A549 (cell line): Measurements from ENCODE around the gene CNNM2. TPM values are rescaled to one million over a fixed set of nuclear protein-coding genes. Genes with fewer than 3 reads are reported as not detected.

Experiments
- ATAC-seq, 2 experiments: fragments of 200-7000 bp in 1 of 2; fragments of >200 bp in 1 of 2; cut with Nextera tagmentation in 1 of 2; cut with Tn5 transposase in 1 of 2; 3 replicates each; pipeline versions ENCODE4 v1.8.0 to v1.9.1; 2018 to 2020; ENCODE audit warnings: mild to moderate bottlenecking in 1 of 2, moderate library complexity in 1 of 2
- CTCF ChIA-PET: fragments of 300-600 bp; sonication (Branson Sonifier 250); formaldehyde crosslinking; extraction: SDS; loops from one replicate; lab custom pipeline; 2021; ENCODE audit warnings: antibody characterized with exemption, inconsistent platforms; lab: Yijun Ruan, JAX
- POLR2A ChIA-PET: fragments of 350-600 bp; formaldehyde crosslinking; extraction: SDS; loops from one replicate; lab custom pipeline; 2021; ENCODE audit warnings: antibody characterized with exemption, inconsistent platforms; lab: Yijun Ruan, JAX
- DNase-seq, 2 experiments: peaks; one replicate each; pipeline versions ENCODE4 v3.0.0 to v3.0.0-alpha.2; 2011 to 2016; ENCODE audit warnings: low read depth in 1 of 2, low spot score in 1 of 2
- FAIRE-seq: peaks from 2 replicates; lab custom pipeline; 2011; peaks lifted over from hg19 to GRCh38; lab: Jason Lieb, UNC
- H3K27ac ChIP-seq, 2 experiments: fragments of >200 bp; sonication (Bioruptor Twin); formaldehyde crosslinking; 3 replicates each; pipeline ENCODE4 v1.5.1; 2016 to 2017
- H3K4me1 ChIP-seq: fragments of >200 bp; sonication (Bioruptor Twin); formaldehyde crosslinking; 3 replicates; pipeline ENCODE4 v1.6.1; 2016
- H3K4me2 ChIP-seq: fragments of >200 bp; sonication (Bioruptor Twin); formaldehyde crosslinking; 3 replicates; pipeline ENCODE4 v1.6.1; 2016
- H3K4me3 ChIP-seq: fragments of >200 bp; sonication (Bioruptor Twin); formaldehyde crosslinking; 3 replicates; pipeline ENCODE4 v1.5.1; 2016
- H3K9me3 ChIP-seq: fragments of >200 bp; sonication (Bioruptor Twin); formaldehyde crosslinking; 3 replicates; pipeline ENCODE4 v1.6.1; 2016
- CBX2 ChIP-seq: fragments of 200-600 bp; sonication (generic); IDR thresholded peaks from 2 replicates; pipeline ENCODE4 v1.6.1; 2016; ENCODE audit warnings: low read depth, mild to moderate bottlenecking, borderline replicate concordance
- CHD2 ChIP-seq: fragments of 150-350 bp; IDR thresholded peaks from 2 replicates; pipeline ENCODE4 v1.6.1; 2014; ENCODE audit warnings: low read length; ENCODE audit not compliant: partially characterized antibody
- ESRRA ChIP-seq: fragments of 150-350 bp; IDR thresholded peaks from 2 replicates; pipeline ENCODE4 v1.6.1; 2014; ENCODE audit warnings: mild to moderate bottlenecking, low read length, borderline replicate concordance
- FOSB ChIP-seq: fragments of 250-450 bp; sonication (Bioruptor Pico); IDR thresholded peaks from 2 replicates; pipeline ENCODE4 v1.5.0; 2020; ENCODE audit warnings: mild to moderate bottlenecking, moderate library complexity
- GATA3 ChIP-seq: IDR thresholded peaks from 2 replicates; pipeline ENCODE4 v1.6.1; 2012; ENCODE audit warnings: borderline replicate concordance
- HDAC2 ChIP-seq: fragments of 200-600 bp; sonication (generic); IDR thresholded peaks from 2 replicates; pipeline ENCODE4 v1.6.1; 2016
- HOXA7 ChIP-seq: fragments of 250-450 bp; sonication (Bioruptor Pico); IDR thresholded peaks from 2 replicates; pipeline ENCODE4 v1.5.0; 2020; ENCODE audit warnings: mild to moderate bottlenecking, moderate library complexity
- HOXB13 ChIP-seq: fragments of 250-450 bp; sonication (Bioruptor Pico); IDR thresholded peaks from 2 replicates; pipeline ENCODE4 v1.5.0; 2020; ENCODE audit warnings: low read depth, mild to moderate bottlenecking, moderate library complexity
- NPAS2 ChIP-seq: fragments of 250-450 bp; sonication (Bioruptor Pico); IDR thresholded peaks from 2 replicates; pipeline ENCODE4 v1.8.0; 2022; ENCODE audit warnings: mild to moderate bottlenecking, moderate library complexity, borderline replicate concordance
- POLR2AphosphoS2 ChIP-seq: conservative IDR thresholded peaks from 2 replicates; pipeline ENCODE4 v1.6.1; 2012; ENCODE audit warnings: low read length, improper control_type of control experiment, inconsistent platforms
- RCOR1 ChIP-seq: fragments of 150-350 bp; IDR thresholded peaks from 2 replicates; pipeline ENCODE4 v1.6.1; 2014; ENCODE audit warnings: antibody characterized with exemption, low read length, low read depth
- RNF2 ChIP-seq: fragments of 200-600 bp; sonication (generic); IDR thresholded peaks from 2 replicates; pipeline ENCODE4 v1.6.1; 2016; ENCODE audit warnings: low read depth, mild to moderate bottlenecking, antibody characterized with exemption, moderate library complexity, borderline replicate concordance
- SMC3 ChIP-seq: fragments of >200 bp; sonication (Bioruptor Twin); formaldehyde crosslinking; IDR thresholded peaks from 3 replicates; pipeline ENCODE4 v1.6.1; 2018; ENCODE audit warnings: inconsistent platforms
- ZC3H11A ChIP-seq: fragments of 450-650 bp; IDR thresholded peaks from 2 replicates; pipeline ENCODE4 v1.6.1; 2014; ENCODE audit warnings: antibody characterized with exemption, mild to moderate bottlenecking
- whole genome bisulfite sequencing: methylation state at CpG from one replicate; pipeline ENCODE4 v1.1.6; 2017; ENCODE audit errors: missing lambda C conversion rate; 5-methylcytosine and 5-hydroxymethylcytosine counted together
- polyA plus RNA-seq, 4 experiments: library from polyadenylated mRNA; depleted of rRNA in 3 of 4; stranded (reverse); fragments of >200 nt; fragmentation: RNase III in 1 of 4; extraction: RNeasy Plus Mini Kit Qiagen cat#74134 plus additional on column Dnase treatment in 1 of 4; gene quantifications; 2 replicates in 3 of 4; 3 replicates in 1 of 4; pipeline ENCODE4 v1.2.3, GENCODE V29; 2011 to 2017
- TF ChIP-seq, protein P1 (sequence below): IDR thresholded peaks from 2 replicates; pipeline ENCODE4 v1.6.1; 2012
- TF ChIP-seq, protein P2 (sequence below): fragments of >200 bp; sonication (Bioruptor Twin); formaldehyde crosslinking; IDR thresholded peaks from 3 replicates; pipeline ENCODE4 v1.5.1; 2016
- TF ChIP-seq, protein P3 (sequence below): fragments of 250-450 bp; sonication (Bioruptor Pico); IDR thresholded peaks from 2 replicates; pipeline ENCODE4 v1.5.0; 2021; ENCODE audit warnings: mild to moderate bottlenecking, moderate library complexity, borderline replicate concordance
- TF ChIP-seq, protein P4 (sequence below): fragments of 450-650 bp; IDR thresholded peaks from 2 replicates; pipeline ENCODE4 v1.6.1; 2014; ENCODE audit warnings: antibody characterized with exemption
- TF ChIP-seq, protein P5 (sequence below): fragments of >200 bp; sonication (Bioruptor Twin); formaldehyde crosslinking; IDR thresholded peaks from 3 replicates; pipeline ENCODE4 v1.6.1; 2016
- TF ChIP-seq, protein P6 (sequence below): fragments of >200 bp; sonication (Bioruptor Twin); formaldehyde crosslinking; IDR thresholded peaks from 2 replicates; pipeline ENCODE4 v1.6.1; 2016
- TF ChIP-seq, protein P7 (sequence below): fragments of 250-450 bp; sonication (Bioruptor Pico); IDR thresholded peaks from 2 replicates; pipeline ENCODE4 v1.5.0; 2020; ENCODE audit warnings: low read depth, mild to moderate bottlenecking, moderate library complexity
- TF ChIP-seq, protein P8 (sequence below): IDR thresholded peaks from 2 replicates; pipeline ENCODE4 v1.6.1; 2012; ENCODE audit warnings: low read depth, borderline replicate concordance

The CNNM2 gene
- polyA plus RNA-seq, 2 of the 4 experiments (the other 2 are of a cell fraction) = 6.4 to 6.9 TPM

DNA sequence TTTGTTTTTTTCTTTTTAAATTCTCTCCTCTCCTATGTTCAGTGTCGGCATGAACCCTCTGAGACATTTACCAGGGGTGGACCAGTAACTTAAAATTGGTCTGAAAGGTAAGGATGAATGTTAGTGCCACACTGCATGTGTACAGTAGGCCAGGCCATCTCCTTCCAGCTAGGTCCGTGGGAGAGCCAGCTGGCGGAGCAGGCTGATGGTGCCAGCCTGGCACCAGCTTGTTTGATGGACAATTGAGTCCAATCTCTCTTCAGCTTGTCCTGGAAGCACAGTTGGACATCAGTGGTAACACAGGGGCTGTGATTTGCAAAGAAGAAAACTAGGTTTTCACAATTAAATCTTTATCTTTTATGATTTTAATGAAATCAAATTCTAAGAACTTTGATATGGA, 136.5 kb downstream of the CNNM2 start:
- ChIA-PET CTCF (interaction anchor here (0.8 to 7.7 kb wide), 9 partner anchors 9 to 277 kb away, joined by 3 to 53 read pairs (median 3); partner anchors contain the start of gene CNNM2), POLR2A (no interaction called here)
- Histone ChIP-seq H3K27ac (peak overlapping the region in 1 of 2 experiments; percentile 62; a peak in 2 of 6 replicates), H3K4me3 (no peak overlapping the region), H3K4me1 (peaks cover 5% of the 10 kb centered on the region; the same call in 2 of the 3 replicates), H3K4me2 (peak overlapping the region; percentile 75), H3K9me3 (no peaks in the 10 kb centered on the region)
- 90% methylated on average over 3 of the region's 3 CpGs for WGBS
- TF ChIP-seq, protein P1, sequence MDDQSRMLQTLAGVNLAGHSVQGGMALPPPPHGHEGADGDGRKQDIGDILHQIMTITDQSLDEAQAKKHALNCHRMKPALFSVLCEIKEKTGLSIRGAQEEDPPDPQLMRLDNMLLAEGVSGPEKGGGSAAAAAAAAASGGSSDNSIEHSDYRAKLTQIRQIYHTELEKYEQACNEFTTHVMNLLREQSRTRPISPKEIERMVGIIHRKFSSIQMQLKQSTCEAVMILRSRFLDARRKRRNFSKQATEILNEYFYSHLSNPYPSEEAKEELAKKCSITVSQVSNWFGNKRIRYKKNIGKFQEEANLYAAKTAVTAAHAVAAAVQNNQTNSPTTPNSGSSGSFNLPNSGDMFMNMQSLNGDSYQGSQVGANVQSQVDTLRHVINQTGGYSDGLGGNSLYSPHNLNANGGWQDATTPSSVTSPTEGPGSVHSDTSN = no peak
- TF ChIP-seq, protein P2, sequence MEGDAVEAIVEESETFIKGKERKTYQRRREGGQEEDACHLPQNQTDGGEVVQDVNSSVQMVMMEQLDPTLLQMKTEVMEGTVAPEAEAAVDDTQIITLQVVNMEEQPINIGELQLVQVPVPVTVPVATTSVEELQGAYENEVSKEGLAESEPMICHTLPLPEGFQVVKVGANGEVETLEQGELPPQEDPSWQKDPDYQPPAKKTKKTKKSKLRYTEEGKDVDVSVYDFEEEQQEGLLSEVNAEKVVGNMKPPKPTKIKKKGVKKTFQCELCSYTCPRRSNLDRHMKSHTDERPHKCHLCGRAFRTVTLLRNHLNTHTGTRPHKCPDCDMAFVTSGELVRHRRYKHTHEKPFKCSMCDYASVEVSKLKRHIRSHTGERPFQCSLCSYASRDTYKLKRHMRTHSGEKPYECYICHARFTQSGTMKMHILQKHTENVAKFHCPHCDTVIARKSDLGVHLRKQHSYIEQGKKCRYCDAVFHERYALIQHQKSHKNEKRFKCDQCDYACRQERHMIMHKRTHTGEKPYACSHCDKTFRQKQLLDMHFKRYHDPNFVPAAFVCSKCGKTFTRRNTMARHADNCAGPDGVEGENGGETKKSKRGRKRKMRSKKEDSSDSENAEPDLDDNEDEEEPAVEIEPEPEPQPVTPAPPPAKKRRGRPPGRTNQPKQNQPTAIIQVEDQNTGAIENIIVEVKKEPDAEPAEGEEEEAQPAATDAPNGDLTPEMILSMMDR = no peak
- TF ChIP-seq FOSB (CRISPR knock-in tag) (no peak), RNF2 (no peak), RCOR1 (no peak), HOXB13 (CRISPR knock-in tag) (no peak), NPAS2 (CRISPR knock-in tag) (no peak), GATA3 (no peak), ZC3H11A (no peak), ESRRA (no peak), CHD2 (no peak), SMC3 (no peak)
- TF ChIP-seq, protein P3, sequence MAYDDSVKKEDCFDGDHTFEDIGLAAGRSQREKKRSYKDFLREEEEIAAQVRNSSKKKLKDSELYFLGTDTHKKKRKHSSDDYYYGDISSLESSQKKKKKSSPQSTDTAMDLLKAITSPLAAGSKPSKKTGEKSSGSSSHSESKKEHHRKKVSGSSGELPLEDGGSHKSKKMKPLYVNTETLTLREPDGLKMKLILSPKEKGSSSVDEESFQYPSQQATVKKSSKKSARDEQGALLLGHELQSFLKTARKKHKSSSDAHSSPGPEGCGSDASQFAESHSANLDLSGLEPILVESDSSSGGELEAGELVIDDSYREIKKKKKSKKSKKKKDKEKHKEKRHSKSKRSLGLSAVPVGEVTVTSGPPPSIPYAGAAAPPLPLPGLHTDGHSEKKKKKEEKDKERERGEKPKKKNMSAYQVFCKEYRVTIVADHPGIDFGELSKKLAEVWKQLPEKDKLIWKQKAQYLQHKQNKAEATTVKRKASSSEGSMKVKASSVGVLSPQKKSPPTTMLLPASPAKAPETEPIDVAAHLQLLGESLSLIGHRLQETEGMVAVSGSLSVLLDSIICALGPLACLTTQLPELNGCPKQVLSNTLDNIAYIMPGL (CRISPR knock-in tag) = no peak
- TF ChIP-seq, protein P4, sequence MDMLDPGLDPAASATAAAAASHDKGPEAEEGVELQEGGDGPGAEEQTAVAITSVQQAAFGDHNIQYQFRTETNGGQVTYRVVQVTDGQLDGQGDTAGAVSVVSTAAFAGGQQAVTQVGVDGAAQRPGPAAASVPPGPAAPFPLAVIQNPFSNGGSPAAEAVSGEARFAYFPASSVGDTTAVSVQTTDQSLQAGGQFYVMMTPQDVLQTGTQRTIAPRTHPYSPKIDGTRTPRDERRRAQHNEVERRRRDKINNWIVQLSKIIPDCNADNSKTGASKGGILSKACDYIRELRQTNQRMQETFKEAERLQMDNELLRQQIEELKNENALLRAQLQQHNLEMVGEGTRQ = no peak
- TF ChIP-seq, protein P5, sequence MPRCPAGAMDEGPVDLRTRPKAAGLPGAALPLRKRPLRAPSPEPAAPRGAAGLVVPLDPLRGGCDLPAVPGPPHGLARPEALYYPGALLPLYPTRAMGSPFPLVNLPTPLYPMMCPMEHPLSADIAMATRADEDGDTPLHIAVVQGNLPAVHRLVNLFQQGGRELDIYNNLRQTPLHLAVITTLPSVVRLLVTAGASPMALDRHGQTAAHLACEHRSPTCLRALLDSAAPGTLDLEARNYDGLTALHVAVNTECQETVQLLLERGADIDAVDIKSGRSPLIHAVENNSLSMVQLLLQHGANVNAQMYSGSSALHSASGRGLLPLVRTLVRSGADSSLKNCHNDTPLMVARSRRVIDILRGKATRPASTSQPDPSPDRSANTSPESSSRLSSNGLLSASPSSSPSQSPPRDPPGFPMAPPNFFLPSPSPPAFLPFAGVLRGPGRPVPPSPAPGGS = no peak
- TF ChIP-seq, protein P6, sequence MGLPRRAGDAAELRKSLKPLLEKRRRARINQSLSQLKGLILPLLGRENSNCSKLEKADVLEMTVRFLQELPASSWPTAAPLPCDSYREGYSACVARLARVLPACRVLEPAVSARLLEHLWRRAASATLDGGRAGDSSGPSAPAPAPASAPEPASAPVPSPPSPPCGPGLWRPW = no peak
- TF ChIP-seq, protein P7, sequence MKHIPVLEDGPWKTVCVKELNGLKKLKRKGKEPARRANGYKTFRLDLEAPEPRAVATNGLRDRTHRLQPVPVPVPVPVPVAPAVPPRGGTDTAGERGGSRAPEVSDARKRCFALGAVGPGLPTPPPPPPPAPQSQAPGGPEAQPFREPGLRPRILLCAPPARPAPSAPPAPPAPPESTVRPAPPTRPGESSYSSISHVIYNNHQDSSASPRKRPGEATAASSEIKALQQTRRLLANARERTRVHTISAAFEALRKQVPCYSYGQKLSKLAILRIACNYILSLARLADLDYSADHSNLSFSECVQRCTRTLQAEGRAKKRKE (CRISPR knock-in tag) = no peak
- FAIRE-seq = no peak
- no peak for ATAC-seq
- no peak for DNase-seq

DNA sequence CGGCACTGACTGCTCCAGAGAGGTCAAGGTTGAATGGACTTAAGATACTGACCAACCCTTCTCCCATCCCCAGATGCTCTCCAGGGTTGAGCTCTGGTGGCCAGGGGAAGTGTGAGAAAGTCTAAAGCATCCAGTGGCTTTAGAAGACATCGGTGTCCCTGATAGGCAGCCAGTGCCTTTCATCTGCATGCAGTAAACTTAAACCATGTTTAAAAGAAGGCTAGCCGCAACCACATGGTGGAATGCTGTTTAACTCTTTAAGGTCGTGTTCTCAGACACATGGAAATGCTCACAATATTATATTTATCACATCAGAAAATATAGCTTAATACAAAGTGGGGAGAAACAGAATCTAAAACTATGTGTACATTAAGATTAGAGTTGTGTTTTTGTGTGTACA, 137.0 kb downstream of the CNNM2 start:
- POLR2A ChIA-PET = no interaction called here
- H3K9me3 ChIP-seq = no peaks in the 10 kb centered on the region
- no peak overlapping the region for H3K4me3 ChIP-seq
- 83% methylated on average over 4 of the region's 4 CpGs for WGBS
- no peak for ATAC-seq
- no peak for DNase-seq
- H3K4me1 ChIP-seq = peaks cover 5% of the 10 kb centered on the region; the same call in 2 of the 3 replicates
- CTCF ChIA-PET = interaction anchor here (0.5 to 7.7 kb wide), 8 partner anchors 9 to 224 kb away, joined by 3 to 53 read pairs (median 3); partner anchors contain the start of gene CNNM2
- FAIRE-seq = no peak
- TF ChIP-seq CBX2 (no peak), POLR2AphosphoS2 (no peak), HDAC2 (no peak), HOXA7 (CRISPR knock-in tag) (no peak)
- TF ChIP-seq, protein P8, sequence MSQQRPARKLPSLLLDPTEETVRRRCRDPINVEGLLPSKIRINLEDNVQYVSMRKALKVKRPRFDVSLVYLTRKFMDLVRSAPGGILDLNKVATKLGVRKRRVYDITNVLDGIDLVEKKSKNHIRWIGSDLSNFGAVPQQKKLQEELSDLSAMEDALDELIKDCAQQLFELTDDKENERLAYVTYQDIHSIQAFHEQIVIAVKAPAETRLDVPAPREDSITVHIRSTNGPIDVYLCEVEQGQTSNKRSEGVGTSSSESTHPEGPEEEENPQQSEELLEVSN = no peak
- TF ChIP-seq, protein P5 = no peak
- H3K27ac ChIP-seq = no peak overlapping the region
- H3K4me2 ChIP-seq = no peak overlapping the region
